GM20000 (cell line): ENCODE measurements around the gene NCS1.

Source experiments
- DNase-seq: peaks from one replicate; pipeline ENCODE4 v3.0.0; 2012; ENCODE audit warnings: low spot score
- TF ChIP-seq, protein P1 (sequence below): IDR thresholded peaks from 2 replicates; pipeline ENCODE4 v1.5.1; 2012; ENCODE audit warnings: mild to moderate bottlenecking, control low read depth; ENCODE audit errors: extremely low read depth, missing control alignments

Gene NCS1

DNA sequence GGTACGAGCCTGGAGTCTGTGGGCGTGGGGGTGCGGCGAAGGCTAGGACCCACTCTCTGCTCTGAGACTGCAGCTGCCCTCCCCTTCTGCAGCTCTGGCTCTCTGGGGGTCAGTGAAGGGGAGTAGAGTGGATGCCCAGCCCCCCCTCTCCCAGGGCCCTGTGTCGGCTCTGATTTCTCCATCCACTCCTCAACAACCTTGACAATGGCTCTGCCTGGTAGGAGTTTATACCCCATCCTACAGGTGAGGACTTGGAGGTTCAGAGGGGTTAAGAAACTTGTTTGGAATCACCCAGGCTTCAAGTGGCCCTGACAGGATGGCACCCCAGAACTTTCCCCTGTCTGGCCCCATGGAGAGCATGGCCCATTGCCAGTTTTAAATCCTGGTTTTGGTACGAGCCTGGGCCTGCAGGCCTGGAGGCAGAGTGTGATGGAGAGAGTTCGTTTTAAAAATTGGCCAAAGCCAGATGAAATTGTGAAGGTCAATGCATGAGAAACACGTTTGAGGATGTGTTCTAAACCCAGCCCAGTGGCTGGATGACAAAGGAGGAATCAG, 22.3 kb downstream of the NCS1 start:
- no peak for DNase-seq
- TF ChIP-seq, protein P1, sequence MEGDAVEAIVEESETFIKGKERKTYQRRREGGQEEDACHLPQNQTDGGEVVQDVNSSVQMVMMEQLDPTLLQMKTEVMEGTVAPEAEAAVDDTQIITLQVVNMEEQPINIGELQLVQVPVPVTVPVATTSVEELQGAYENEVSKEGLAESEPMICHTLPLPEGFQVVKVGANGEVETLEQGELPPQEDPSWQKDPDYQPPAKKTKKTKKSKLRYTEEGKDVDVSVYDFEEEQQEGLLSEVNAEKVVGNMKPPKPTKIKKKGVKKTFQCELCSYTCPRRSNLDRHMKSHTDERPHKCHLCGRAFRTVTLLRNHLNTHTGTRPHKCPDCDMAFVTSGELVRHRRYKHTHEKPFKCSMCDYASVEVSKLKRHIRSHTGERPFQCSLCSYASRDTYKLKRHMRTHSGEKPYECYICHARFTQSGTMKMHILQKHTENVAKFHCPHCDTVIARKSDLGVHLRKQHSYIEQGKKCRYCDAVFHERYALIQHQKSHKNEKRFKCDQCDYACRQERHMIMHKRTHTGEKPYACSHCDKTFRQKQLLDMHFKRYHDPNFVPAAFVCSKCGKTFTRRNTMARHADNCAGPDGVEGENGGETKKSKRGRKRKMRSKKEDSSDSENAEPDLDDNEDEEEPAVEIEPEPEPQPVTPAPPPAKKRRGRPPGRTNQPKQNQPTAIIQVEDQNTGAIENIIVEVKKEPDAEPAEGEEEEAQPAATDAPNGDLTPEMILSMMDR = no peak

DNA sequence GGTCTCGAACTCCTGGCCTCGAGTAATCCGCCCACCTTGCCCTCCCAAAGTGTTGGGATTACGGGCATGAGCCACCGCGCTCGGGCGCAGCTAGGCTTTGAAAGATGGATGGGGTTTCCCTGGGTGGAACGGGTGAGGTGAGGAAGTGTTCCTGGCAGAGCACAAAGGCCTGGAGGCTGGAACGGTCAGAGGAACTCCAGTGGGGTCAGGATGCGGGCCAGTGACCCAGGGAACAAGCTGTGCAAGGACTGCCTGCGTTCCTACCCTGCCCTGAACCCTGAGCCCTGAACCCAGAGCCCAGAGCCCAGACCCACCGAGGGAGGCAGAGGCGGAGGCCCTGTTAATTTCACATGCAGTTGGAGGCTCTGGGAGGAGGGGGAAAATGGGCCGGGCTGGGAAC, 23.4 kb downstream of the NCS1 start:
- DNase-seq = no peak
- TF ChIP-seq, protein P1 = no peak

DNA sequence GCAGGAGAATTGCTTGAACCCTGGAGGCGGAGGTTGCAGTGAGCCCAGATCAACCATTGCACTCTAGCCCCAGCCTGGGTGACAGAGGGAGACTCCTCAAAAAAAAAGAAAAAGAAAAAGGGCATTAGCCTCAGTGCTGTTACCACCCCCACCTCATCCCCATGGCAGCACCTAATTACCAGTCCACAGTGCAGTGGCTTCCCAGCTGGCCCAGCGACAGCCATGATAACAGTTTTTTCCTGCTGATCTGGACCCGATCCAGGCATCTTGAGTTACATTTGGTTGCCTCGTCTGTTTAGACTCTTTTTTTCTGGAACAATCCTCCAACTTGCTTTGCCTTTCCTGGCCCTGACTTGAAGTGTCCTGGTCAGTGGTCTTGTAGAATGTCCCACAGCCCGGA, 24.4 kb downstream of the NCS1 start:
- DNase-seq = no peak
- TF ChIP-seq, protein P1 = no peak

DNA sequence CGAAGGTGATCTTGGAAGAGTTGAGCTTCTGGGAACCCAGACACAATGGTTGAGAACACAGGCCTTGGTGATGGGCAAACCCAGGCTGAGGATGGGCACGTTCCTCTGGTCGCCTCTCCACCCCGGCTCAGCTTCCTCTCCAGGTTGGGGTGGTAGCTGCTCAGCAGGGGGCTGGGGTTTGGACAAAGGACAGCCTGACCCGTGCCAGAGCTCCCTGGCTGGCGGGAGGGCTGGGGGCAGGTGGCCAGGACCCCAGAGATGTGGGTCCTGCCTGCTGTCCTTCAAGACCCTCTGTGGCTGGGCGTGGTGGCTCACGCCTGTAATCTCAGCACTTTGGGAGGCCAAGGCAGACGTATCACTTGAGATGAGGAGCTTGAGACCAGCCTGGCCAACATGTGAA, 25.2 kb downstream of the NCS1 start:
- DNase-seq = no peak
- TF ChIP-seq, protein P1 = no peak

DNA sequence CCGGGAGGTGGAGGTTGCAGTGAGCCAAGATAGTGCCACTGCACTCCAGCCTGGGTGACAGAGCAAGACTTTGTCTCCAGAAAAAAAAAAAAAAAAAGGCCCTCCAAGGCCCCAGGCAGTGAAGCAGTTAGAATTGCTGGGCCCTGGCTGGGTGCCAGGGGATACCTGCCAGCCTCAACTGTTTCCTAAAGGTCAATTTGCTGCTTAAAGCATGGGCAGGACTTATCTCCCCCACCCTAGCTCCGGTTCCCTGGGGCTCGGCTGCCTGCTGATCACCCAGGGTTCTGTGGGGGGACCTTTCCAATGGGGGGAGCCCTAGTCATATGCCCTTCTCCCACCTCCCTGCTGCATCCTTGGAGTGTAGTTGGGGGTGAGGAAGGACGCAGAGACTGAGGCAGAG, 25.7 kb downstream of the NCS1 start:
- TF ChIP-seq, protein P1 = no peak
- DNase-seq = no peak

DNA sequence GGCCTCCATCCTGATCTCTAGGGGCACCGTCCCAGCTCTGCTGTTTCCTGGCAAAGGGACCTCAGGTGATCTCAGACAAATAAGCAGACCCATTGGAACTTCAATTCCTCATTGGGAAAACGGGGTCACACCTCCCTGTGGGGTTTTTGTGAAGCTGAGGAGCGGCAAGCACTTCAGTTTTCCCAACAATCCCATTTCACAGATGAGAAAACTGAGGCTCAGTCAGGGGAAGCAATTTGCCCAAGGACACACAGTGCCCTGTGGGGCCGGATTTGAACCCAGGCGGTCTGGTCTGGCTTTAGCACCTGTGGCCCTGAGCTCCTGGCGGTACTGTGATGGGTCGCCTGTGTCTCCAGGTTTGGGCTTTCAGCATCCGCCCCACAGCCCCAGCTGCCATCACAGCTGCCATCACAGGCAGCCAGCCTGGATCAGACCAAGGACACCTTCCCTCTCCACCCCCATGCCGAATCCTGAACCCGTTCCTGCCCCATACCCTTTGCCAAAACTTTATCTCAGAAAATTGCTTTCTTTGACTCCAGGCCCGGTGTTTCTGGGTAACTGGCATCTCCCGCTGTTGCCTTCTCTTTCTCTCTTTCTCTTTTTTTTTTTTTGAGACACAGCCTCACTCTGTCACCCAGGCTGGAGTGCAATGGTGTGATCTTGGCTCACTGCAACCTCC, 26.4 kb downstream of the NCS1 start:
- no peak for DNase-seq
- TF ChIP-seq, protein P1 = no peak

DNA sequence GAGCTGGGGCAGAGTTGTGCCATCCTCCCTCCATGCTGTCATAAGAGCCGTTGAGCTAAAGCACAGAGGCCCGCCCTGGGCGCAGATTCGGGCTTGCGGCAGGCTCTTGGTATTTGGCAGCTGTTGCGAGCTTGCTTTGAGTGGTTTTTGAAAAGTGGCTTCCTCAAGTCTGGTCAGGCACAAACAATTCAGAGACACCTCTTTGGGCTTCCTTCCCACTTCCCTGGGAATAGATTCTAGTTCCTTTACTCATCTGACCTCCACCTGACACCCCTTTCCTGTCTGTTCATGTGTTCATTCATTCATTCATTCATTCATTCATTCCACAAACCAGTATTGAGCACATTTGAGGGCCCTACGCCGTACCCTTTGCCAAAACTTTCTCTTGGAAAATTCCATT, 27.4 kb downstream of the NCS1 start:
- TF ChIP-seq, protein P1 = no peak
- no peak for DNase-seq
